Measurements from ENCODE around the gene ABHD12B.

- TF ChIP-seq CTCF (IDR thresholded peaks at IDR 0.05; ENCODE audit: low read length), result no peak
- no peak for TF ChIP-seq EZH2 (optimal IDR thresholded peaks at IDR 0.05; ENCODE audit: low read depth, low read length)
Measured at GRCh38 chr14:50910495-50911420, 38.9 kb downstream of the ABHD12B start.

Measured in MM.1S (cell line).